Lung microvascular endothelial cell (primary cell): ENCODE data around the gene SEMA4D. TPM values are rescaled to one million over a fixed set of nuclear protein-coding genes. Genes with fewer than 3 reads are reported as not detected.
"Not testable (repeated sequence)": the region's sequence is repeated elsewhere in the genome, so short reads cannot be mapped to it uniquely, and the experiment has no call there.

Experiments used
- DNase-seq, 2 donors: peaks; one replicate each; pipeline versions ENCODE4 v3.0.0 to v3.0.0-alpha.2; 2010; ENCODE audit warnings: low read depth in 2 of 2
- total RNA-seq: library from RNA; depleted of rRNA; stranded (reverse); fragments of >200 nt; gene quantifications from 2 replicates; pipeline ENCODE4 v1.2.1, GENCODE V29; 2014

The SEMA4D gene
- total RNA-seq, 1 donor from 2014 or later: 3.4 TPM

- DNase-seq: no peak
Observed at GRCh38 chr9:89482056-89482851, 15.7 kb downstream of the SEMA4D start.

- no peak for DNase-seq
Observed at GRCh38 chr9:89481538-89481915, 16.4 kb downstream of the SEMA4D start.

- no peak for DNase-seq
Observed at GRCh38 chr9:89480825-89481537, 16.9 kb downstream of the SEMA4D start.

- not testable (repeated sequence) for DNase-seq
Observed at GRCh38 chr9:89480372-89480771, 17.5 kb downstream of the SEMA4D start.

GRCh38 chr9:89479669-89480011 lies 18.3 kb downstream of the SEMA4D start:
- not testable (repeated sequence) for DNase-seq

- DNase-seq: no peak
Observed at GRCh38 chr9:89478821-89479668, 18.9 kb downstream of the SEMA4D start.

GRCh38 chr9:89477811-89478630 lies 19.9 kb downstream of the SEMA4D start:
- peak; percentile 73 to 85 for DNase-seq

- DNase-seq: no peak
Observed at GRCh38 chr9:89477384-89477783, 20.5 kb downstream of the SEMA4D start.

- no peak for DNase-seq
Observed at GRCh38 chr9:89476546-89476945, 21.4 kb downstream of the SEMA4D start.

- no peak for DNase-seq
Observed at GRCh38 chr9:89475891-89476440, 21.9 kb downstream of the SEMA4D start.

GRCh38 chr9:89474939-89475338 lies 23.0 kb downstream of the SEMA4D start:
- no peak for DNase-seq

- DNase-seq: no peak
Observed at GRCh38 chr9:89473762-89474469, 24.0 kb downstream of the SEMA4D start.

- DNase-seq: not testable (repeated sequence)
Observed at GRCh38 chr9:89471796-89472320, 26.1 kb downstream of the SEMA4D start.

- no peak for DNase-seq
Observed at GRCh38 chr9:89471390-89471789, 26.5 kb downstream of the SEMA4D start.

- no peak for DNase-seq
Observed at GRCh38 chr9:89470224-89470839, 27.6 kb downstream of the SEMA4D start.

- no peak for DNase-seq
Observed at GRCh38 chr9:89469003-89469402, 28.9 kb downstream of the SEMA4D start.

GRCh38 chr9:89468281-89468960 lies 29.5 kb downstream of the SEMA4D start:
- no peak for DNase-seq

GRCh38 chr9:89467278-89467625 lies 30.7 kb downstream of the SEMA4D start:
- no peak for DNase-seq
